Keratinocyte (primary cell): ENCODE data around the gene CREB3L2.

Experiments used
- CTCF ChIP-seq, 3 experiments: IDR thresholded peaks in 1 of 3; conservative IDR thresholded peaks in 1 of 3; optimal IDR thresholded peaks in 1 of 3; 2 replicates in 2 of 3; 3 replicates in 1 of 3; pipeline versions ENCODE3 to v1.5.1; 2011; ENCODE audit warnings: low read length in 3 of 3, mild to moderate bottlenecking in 3 of 3, moderate library complexity in 2 of 3, control low read depth in 1 of 3, inconsistent platforms in 1 of 3; ENCODE audit not compliant: insufficient read depth in 2 of 3; ENCODE audit errors: extremely low read depth in 1 of 3
- EZH2 ChIP-seq: IDR thresholded peaks from one replicate; pipeline ENCODE4 v1.6.1; 2012; ENCODE audit warnings: inconsistent platforms, mild to moderate bottlenecking, low read length, moderate library complexity

- TF ChIP-seq CTCF (optimal IDR thresholded peaks at IDR 0.05 in 1 of 3, IDR thresholded peaks at IDR 0.05 in 1 of 3, conservative IDR thresholded peaks at IDR 0.05 in 1 of 3; ENCODE audit: extremely low read depth in 1 of 3, insufficient read depth in 2 of 3, low read length in 3 of 3) (no peak), EZH2 (no peak)
These were observed 14.9 kb downstream of the CREB3L2 start for GRCh38 chr7:137987018-137987349.
